Endometrial microvascular endothelial cells (primary cell): ENCODE data around the gene TMEM178B. TPM values are rescaled to one million over a fixed set of nuclear protein-coding genes. Genes with fewer than 3 reads are reported as not detected.
"Not testable (repeated sequence)": the region's sequence is repeated elsewhere in the genome, so short reads cannot be mapped to it uniquely, and the experiment has no call there.

Source experiments
- in situ Hi-C: cut with HindIII; loops from 2 replicates; pipeline ENCODE4 v1.10.0; 2017; ENCODE audit warnings: low sequenced_read_pairs, low pct_unique_long_range_greater_than_20kb; ENCODE audit errors: inconsistent ontology term
- total RNA-seq: library from RNA; depleted of rRNA; stranded (reverse); fragments of >200 nt; gene quantifications from one replicate; pipeline ENCODE4 v1.2.3, GENCODE V29; 2015; ENCODE audit errors: inconsistent ontology term

The TMEM178B gene
- total RNA-seq, 1 donor from 2014 or later: 0.28 TPM

GRCh38 chr7:141322383-141322782 lies 248.5 kb downstream of the TMEM178B start:
- in situ Hi-C loops: no loop called here

- in situ Hi-C loops: no loop called here
Measured at GRCh38 chr7:141323826-141324225, 250.0 kb downstream of the TMEM178B start.

GRCh38 chr7:141324870-141325269 lies 251.0 kb downstream of the TMEM178B start:
- in situ Hi-C loops: no loop called here

DNA sequence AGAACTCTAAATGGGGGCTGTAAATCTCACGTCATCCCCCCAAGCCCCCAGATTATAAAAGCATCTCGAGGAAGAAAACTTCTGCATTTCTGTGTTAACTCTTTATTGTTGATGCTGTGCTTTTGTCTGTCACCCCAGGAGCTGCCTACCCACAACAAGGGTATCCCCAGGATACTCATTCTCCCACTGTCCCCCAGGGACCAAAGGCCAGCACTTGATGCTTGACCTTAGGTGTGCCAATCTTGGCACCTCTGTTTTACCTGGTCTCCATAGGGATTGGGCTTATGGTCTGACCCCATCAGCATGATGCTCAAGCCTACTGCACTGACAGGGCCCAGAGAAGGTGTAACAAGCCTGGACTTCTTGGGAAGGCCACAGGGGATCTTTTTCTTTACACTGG lies 251.4 kb downstream of the TMEM178B start:
- in situ Hi-C loops: no loop called here

- in situ Hi-C loops: no loop called here
Measured at GRCh38 chr7:141328290-141328689, 254.4 kb downstream of the TMEM178B start.

DNA sequence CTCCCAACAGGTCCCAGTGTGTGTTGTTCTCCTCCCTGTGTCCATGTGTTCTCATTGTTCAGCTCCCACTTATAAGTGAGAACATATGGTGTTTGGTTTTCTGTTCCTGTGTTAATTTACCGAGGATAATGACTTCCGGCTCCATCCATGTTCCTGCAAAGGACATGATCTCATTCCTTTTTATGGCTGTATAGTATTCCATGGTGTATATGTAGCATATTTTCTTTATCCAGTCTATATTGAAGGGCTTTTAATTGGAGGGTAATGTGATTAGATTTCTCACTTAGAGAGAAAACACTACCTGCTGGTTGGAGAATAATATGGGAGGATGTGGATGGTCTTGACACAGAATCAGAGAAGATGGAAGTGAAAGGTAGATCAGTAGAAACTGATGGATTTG lies 256.4 kb downstream of the TMEM178B start:
- in situ Hi-C loops: not testable (repeated sequence)

- in situ Hi-C loops: no loop called here
Measured at GRCh38 chr7:141333459-141333858, 259.6 kb downstream of the TMEM178B start.

DNA sequence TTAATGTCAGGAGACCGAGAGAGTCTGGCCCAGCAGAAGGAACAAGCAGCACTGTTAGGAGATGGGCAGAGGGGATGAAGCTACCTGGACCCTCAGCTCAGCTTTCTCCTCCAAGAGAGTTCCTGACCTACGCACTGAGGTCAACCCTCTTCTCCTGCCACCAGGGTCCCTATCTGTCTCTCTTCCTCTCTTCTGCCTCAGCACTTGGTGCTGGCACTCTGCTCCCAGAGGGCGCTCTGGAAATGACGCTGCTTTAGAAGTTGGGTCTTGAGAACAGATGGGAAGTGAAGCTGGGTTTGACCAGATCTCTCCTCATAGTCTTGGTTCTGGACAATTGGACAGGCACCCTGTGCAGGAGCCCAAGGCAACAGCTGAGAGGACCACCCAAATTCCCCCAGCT lies 261.3 kb downstream of the TMEM178B start:
- in situ Hi-C loops: no loop called here

DNA sequence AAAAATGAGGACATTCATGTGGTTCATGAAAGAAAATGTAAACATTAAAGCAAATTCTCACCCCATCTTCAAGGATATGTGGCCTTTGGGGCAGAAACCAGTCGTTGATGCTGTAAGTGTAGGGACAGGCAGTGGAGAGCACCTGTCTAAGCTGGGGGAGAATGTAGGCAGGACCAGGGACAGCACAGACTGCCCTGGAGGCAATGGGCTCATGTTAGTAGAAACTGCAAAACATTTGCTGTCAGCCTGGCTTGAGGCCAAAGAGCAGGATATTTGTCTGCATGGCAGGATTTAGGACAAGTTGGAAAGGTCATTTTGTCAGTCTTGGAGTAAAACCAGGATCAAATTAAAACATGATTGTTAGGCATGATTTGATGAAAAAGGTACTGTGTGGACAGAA lies 265.7 kb downstream of the TMEM178B start:
- in situ Hi-C loops: no loop called here

DNA sequence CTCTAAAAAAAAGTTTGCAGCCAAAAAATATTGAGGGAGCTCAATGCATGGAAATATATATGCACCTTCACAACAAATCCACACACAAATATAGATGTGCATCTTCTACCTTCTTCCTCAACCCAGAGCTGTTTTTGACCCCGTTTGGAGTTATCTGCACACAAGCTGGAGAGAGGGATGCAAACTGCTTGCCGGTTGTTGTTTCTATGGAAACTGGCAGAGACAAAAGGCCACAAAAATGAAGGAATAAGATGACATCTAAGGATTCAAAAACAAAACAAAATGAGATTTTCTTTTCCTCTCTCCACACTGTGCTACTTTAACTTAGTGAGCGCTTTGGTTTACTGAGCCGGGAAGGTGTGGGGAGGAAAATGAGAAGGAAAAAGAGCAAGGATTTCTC lies 267.1 kb downstream of the TMEM178B start:
- in situ Hi-C loops: no loop called here

GRCh38 chr7:141342621-141343408 lies 269.0 kb downstream of the TMEM178B start:
- in situ Hi-C loops: no loop called here

DNA sequence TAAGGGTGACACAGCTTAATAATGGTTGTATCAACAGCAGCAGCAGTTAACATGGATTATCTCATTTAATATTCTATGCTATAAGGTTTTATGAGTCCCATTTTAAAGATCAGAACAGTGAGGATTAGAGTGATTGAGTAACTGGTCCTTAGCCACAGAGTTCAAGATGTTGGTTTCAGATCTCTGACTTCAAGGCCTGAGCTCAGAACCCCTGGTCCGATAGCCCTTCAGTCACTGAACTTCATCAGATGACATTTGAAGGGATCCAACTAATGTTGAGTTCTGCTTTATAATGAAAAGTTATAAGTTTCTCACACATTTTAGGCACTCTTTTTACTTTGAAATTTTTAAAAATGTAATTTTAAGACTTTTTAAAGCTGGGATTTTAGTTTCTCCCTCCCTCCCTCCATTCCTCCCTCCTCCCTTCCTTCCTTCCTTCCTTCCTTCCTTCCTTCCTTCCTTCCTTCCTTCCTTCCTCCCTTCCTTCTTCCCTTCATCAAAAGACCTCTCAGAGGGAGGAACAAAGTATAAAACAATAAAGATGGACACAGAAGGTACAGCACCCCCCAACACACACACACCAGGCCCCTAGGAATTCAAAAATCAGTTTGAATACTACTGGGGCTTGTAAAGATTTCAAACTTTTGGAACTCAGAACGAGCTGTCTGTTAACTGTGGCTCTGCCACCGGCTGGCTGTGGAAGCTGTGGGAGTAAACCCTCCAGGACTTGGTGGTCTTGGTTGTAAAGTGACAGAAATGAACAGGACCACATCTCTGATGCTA lies 270.5 kb downstream of the TMEM178B start:
- in situ Hi-C loops: no loop called here

DNA sequence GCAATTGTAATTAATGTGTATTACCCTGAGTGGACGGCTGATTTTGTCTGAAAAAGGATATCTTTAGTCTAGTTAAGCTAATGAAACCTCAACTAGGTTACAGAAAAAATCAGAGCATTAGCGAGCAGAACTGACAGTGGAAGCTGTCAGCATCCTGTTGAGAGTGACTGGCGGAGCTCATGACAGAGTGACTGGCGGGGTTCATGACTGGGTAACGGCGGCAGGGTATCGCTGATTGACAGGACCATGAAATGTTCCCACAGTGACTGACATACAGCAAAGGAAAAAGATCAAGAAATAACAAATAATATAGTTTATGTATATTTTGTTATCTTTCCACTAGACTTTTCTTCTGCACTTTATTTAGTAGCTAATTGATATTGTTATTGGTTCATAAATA lies 274.9 kb downstream of the TMEM178B start:
- in situ Hi-C loops: no loop called here

DNA sequence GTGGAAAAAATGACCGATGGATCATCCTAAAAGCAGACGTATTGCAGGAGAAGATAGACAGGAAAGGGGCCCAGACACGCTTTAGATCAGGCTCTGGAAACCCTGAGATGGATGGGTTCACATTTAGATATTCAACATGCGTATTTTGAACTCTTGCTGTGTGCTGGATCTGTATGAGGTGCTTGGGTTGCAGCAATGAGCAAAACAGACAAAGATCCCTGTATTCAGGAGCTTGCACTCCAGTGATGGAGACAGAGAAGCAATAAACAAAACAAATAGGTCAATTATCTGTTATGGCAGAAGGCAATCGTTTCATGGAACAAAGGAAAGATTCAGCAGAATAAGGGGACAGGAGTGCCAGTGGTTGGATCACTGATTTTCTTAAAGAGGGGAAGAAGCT lies 275.5 kb downstream of the TMEM178B start:
- in situ Hi-C loops: no loop called here

GRCh38 chr7:141349804-141350203 lies 275.9 kb downstream of the TMEM178B start:
- in situ Hi-C loops: no loop called here

GRCh38 chr7:141351175-141351574 lies 277.3 kb downstream of the TMEM178B start:
- in situ Hi-C loops: no loop called here

- in situ Hi-C loops: no loop called here
Measured at GRCh38 chr7:141352955-141353354, 279.1 kb downstream of the TMEM178B start.

GRCh38 chr7:141354251-141354650 lies 280.4 kb downstream of the TMEM178B start:
- in situ Hi-C loops: no loop called here

- in situ Hi-C loops: no loop called here
Measured at GRCh38 chr7:141355032-141355431, 281.2 kb downstream of the TMEM178B start.

GRCh38 chr7:141356161-141356560 lies 282.3 kb downstream of the TMEM178B start:
- in situ Hi-C loops: no loop called here
